Naive thymus-derived CD4-positive, alpha-beta T cell (primary cell): ENCODE results near the gene EPB41L4A. TPM values are rescaled to one million over a fixed set of nuclear protein-coding genes. Genes with fewer than 3 reads are reported as not detected.

Source experiments
- ATAC-seq: fragments of 150-1000 bp; cut with Tn5 transposase; 2 replicates; pipeline ENCODE4 v1.10.0; 2021; ENCODE audit warnings: mild to moderate bottlenecking, moderate library complexity
- CTCF ChIA-PET: fragments of 350-600 bp; sonication (Branson Sonifier 250); formaldehyde crosslinking; loops from one replicate; lab custom pipeline; 2021; ENCODE audit warnings: antibody characterized with exemption; lab: Charles Lee
- POLR2A ChIA-PET: fragments of 350-600 bp; sonication (Branson Sonifier 250); formaldehyde crosslinking; loops from one replicate; lab custom pipeline; 2021; ENCODE audit warnings: antibody characterized with exemption, inconsistent platforms; lab: Charles Lee
- DNase-seq, 9 donors: peaks; one replicate each; pipeline versions ENCODE4 v3.0.0 to v3.0.0-alpha.2; 2020 to 2022; ENCODE audit warnings: mixed read lengths in 1 of 9
- H3K27ac ChIP-seq: one replicate; pipeline ENCODE4 v1.7.0; 2013; ENCODE audit warnings: mild to moderate bottlenecking, low read depth, low read length, moderate library complexity
- H3K27me3 ChIP-seq, 2 donors: one replicate each; pipeline ENCODE4 v1.7.0; 2013; ENCODE audit warnings: low read length in 2 of 2, mild to moderate bottlenecking in 2 of 2, moderate library complexity in 2 of 2; ENCODE audit not compliant: control insufficient read depth in 2 of 2, insufficient read depth in 2 of 2
- H3K36me3 ChIP-seq, 3 experiments: 1 replicate in 2 of 3; 2 replicates in 1 of 3; pipeline ENCODE4 v1.7.0; 2013; ENCODE audit warnings: low read length in 3 of 3, mild to moderate bottlenecking in 3 of 3, moderate library complexity in 1 of 3; ENCODE audit not compliant: insufficient read depth in 3 of 3, control insufficient read depth in 2 of 3
- H3K4me1 ChIP-seq, 2 donors: one replicate each; pipeline ENCODE4 v1.7.0; 2013; ENCODE audit warnings: low read length in 2 of 2, mild to moderate bottlenecking in 2 of 2, moderate library complexity in 1 of 2; ENCODE audit not compliant: control insufficient read depth in 2 of 2, insufficient read depth in 2 of 2
- H3K4me3 ChIP-seq: 2 replicates; pipeline ENCODE4 v1.7.0; 2013; ENCODE audit warnings: mild to moderate bottlenecking, low read length
- H3K9me3 ChIP-seq, 3 experiments: 1 replicate in 2 of 3; 2 replicates in 1 of 3; pipeline ENCODE4 v1.7.0; 2013; ENCODE audit warnings: low read length in 3 of 3; ENCODE audit not compliant: control insufficient read depth in 2 of 3
- H3K27ac Mint-ChIP-seq, 9 donors: one replicate each; pipeline ENCODE4 v1.8.0; 2020 to 2022; ENCODE audit warnings: mixed read lengths in 9 of 9, mild to moderate bottlenecking in 8 of 9, moderate library complexity in 5 of 9, inconsistent platforms in 2 of 9
- H3K27me3 Mint-ChIP-seq, 5 donors: one replicate each; pipeline ENCODE4 v1.8.0; 2021 to 2022; ENCODE audit warnings: mixed read lengths in 5 of 5, mild to moderate bottlenecking in 1 of 5
- H3K36me3 Mint-ChIP-seq, 5 donors: one replicate each; pipeline ENCODE4 v1.8.0; 2020 to 2022; ENCODE audit warnings: mixed read lengths in 5 of 5, mild to moderate bottlenecking in 3 of 5, inconsistent platforms in 1 of 5
- H3K4me1 Mint-ChIP-seq, 7 donors: one replicate each; pipeline ENCODE4 v1.8.0; 2020 to 2022; ENCODE audit warnings: mixed read lengths in 7 of 7, mild to moderate bottlenecking in 3 of 7, inconsistent platforms in 1 of 7
- H3K4me3 Mint-ChIP-seq, 10 donors: one replicate each; pipeline ENCODE4 v1.8.0; 2020 to 2022; ENCODE audit warnings: mild to moderate bottlenecking in 10 of 10, mixed read lengths in 10 of 10, moderate library complexity in 6 of 10, inconsistent platforms in 2 of 10
- H3K9me3 Mint-ChIP-seq, 11 donors: one replicate each; pipeline ENCODE4 v1.8.0; 2020 to 2022; ENCODE audit warnings: mixed read lengths in 11 of 11, mild to moderate bottlenecking in 4 of 11, inconsistent platforms in 1 of 11, moderate library complexity in 1 of 11
- intact Hi-C, 2 donors: fragments of 100-400 bp; cut with micrococcal nuclease; formaldehyde crosslinking; loops; one replicate each; pipeline ENCODE4 v1.15.1; 2023
- polyA plus RNA-seq, 2 donors: library from polyadenylated mRNA; unstranded; fragments of 300-500 nt; fragmentation: Illumina TruSeq; gene quantifications; one replicate each; pipeline ENCODE4 v1.2.3, GENCODE V29; 2021
- total RNA-seq, 6 experiments: library from RNA in 5 of 6; stranded (reverse) in 5 of 6; gene quantifications; 1 replicate in 5 of 6; 2 replicates in 1 of 6; pipeline ENCODE4 v1.2.3 and lab custom pipeline; 2021 to 2026

Gene EPB41L4A
- total and polyA plus RNA-seq, 7 experiments from 2014 or later, result 0.17 to 1.7 (median 0.96) TPM; not detected in 1

- DNase-seq, result no peak
- H3K4me1 ChIP-seq, result no peaks in the 10 kb centered on the region
- no peaks in the 10 kb centered on the region for H3K36me3 Mint-ChIP-seq
- H3K4me3 ChIP-seq, result no peak overlapping the region
- peaks cover 17 to 24% (median 18%) of the 10 kb centered on the region in 5 donors for H3K27me3 Mint-ChIP-seq
- peaks cover 0 to 1% (median 0%) of the 10 kb centered on the region in 7 donors for H3K4me1 Mint-ChIP-seq
- H3K4me3 Mint-ChIP-seq, result no peak overlapping the region
- H3K27ac Mint-ChIP-seq, result no peak overlapping the region
- ChIA-PET POLR2A (no interaction called here), CTCF (no interaction called here)
- no peak for ATAC-seq
- intact Hi-C loops, result no loop called here
- no peaks in the 10 kb centered on the region for H3K36me3 ChIP-seq
- H3K9me3 ChIP-seq, result no peaks in the 10 kb centered on the region
- H3K9me3 Mint-ChIP-seq, result peaks cover 0 to 4% (median 0%) of the 10 kb centered on the region in 11 donors
- no peak overlapping the region for H3K27ac ChIP-seq
- H3K27me3 ChIP-seq, result no peaks in the 10 kb centered on the region
Measured at GRCh38 chr5:112127861-112128260, 291.2 kb downstream of the EPB41L4A start.

- H3K4me1 ChIP-seq, result no peaks in the 10 kb centered on the region
- Mint-ChIP-seq H3K27ac (no peak overlapping the region), H3K27me3 (peaks cover 17 to 29% (median 27%) of the 10 kb centered on the region in 5 donors), H3K4me1 (peaks cover 0 to 1% (median 0%) of the 10 kb centered on the region in 7 donors), H3K9me3 (no peaks in the 10 kb centered on the region), H3K4me3 (no peak overlapping the region), H3K36me3 (no peaks in the 10 kb centered on the region)
- H3K9me3 ChIP-seq, result no peaks in the 10 kb centered on the region
- H3K36me3 ChIP-seq, result no peaks in the 10 kb centered on the region
- intact Hi-C loops, result no loop called here
- no peak overlapping the region for H3K27ac ChIP-seq
- H3K4me3 ChIP-seq, result no peak overlapping the region
- CTCF ChIA-PET, result no interaction called here
- H3K27me3 ChIP-seq, result no peaks in the 10 kb centered on the region
- no peak for DNase-seq
- POLR2A ChIA-PET, result no interaction called here
- ATAC-seq, result no peak
Measured at GRCh38 chr5:112126982-112127381, 292.1 kb downstream of the EPB41L4A start.

GRCh38 chr5:112125903-112126302 lies 293.2 kb downstream of the EPB41L4A start:
- ChIA-PET CTCF (no interaction called here), POLR2A (no interaction called here)
- intact Hi-C loops, result no loop called here
- Histone ChIP-seq H3K4me3 (no peak overlapping the region), H3K27ac (no peak overlapping the region), H3K9me3 (no peaks in the 10 kb centered on the region), H3K36me3 (no peaks in the 10 kb centered on the region), H3K4me1 (no peaks in the 10 kb centered on the region), H3K27me3 (no peaks in the 10 kb centered on the region)
- H3K27ac Mint-ChIP-seq, result no peak overlapping the region
- no peak for DNase-seq
- H3K4me3 Mint-ChIP-seq, result no peak overlapping the region
- H3K9me3 Mint-ChIP-seq, result peaks cover 0 to 8% (median 5%) of the 10 kb centered on the region in 11 donors
- no peaks in the 10 kb centered on the region for H3K36me3 Mint-ChIP-seq
- H3K4me1 Mint-ChIP-seq, result peaks cover 0 to 1% (median 0%) of the 10 kb centered on the region in 7 donors
- H3K27me3 Mint-ChIP-seq, result peaks cover 17 to 36% (median 30%) of the 10 kb centered on the region in 5 donors
- ATAC-seq, result no peak

GRCh38 chr5:112124788-112125187 lies 294.3 kb downstream of the EPB41L4A start:
- Histone ChIP-seq H3K9me3 (no peaks in the 10 kb centered on the region), H3K27me3 (no peaks in the 10 kb centered on the region), H3K36me3 (no peaks in the 10 kb centered on the region), H3K4me3 (no peak overlapping the region), H3K27ac (no peak overlapping the region), H3K4me1 (no peaks in the 10 kb centered on the region)
- ChIA-PET CTCF (no interaction called here), POLR2A (no interaction called here)
- intact Hi-C loops, result no loop called here
- Mint-ChIP-seq H3K4me1 (peaks cover 0 to 1% (median 0%) of the 10 kb centered on the region in 7 donors), H3K27me3 (peaks cover 17 to 36% (median 33%) of the 10 kb centered on the region in 5 donors), H3K4me3 (no peak overlapping the region), H3K27ac (no peak overlapping the region), H3K36me3 (no peaks in the 10 kb centered on the region), H3K9me3 (peaks cover 0 to 10% (median 7%) of the 10 kb centered on the region in 11 donors)
- DNase-seq, result no peak
- no peak for ATAC-seq

- no peak overlapping the region for H3K4me3 Mint-ChIP-seq
- no peak for ATAC-seq
- no peak for DNase-seq
- H3K27ac Mint-ChIP-seq, result no peak overlapping the region
- H3K4me3 ChIP-seq, result no peak overlapping the region
- ChIA-PET POLR2A (no interaction called here), CTCF (no interaction called here)
- H3K36me3 ChIP-seq, result no peaks in the 10 kb centered on the region
- no peak overlapping the region for H3K27ac ChIP-seq
- intact Hi-C loops, result no loop called here
- H3K36me3 Mint-ChIP-seq, result no peaks in the 10 kb centered on the region
- H3K9me3 ChIP-seq, result no peaks in the 10 kb centered on the region
- peaks cover 0 to 10% (median 7%) of the 10 kb centered on the region in 11 donors for H3K9me3 Mint-ChIP-seq
- peaks cover 0 to 1% (median 0%) of the 10 kb centered on the region in 7 donors for H3K4me1 Mint-ChIP-seq
- no peaks in the 10 kb centered on the region for H3K4me1 ChIP-seq
- peaks cover 20 to 44% (median 36%) of the 10 kb centered on the region in 5 donors for H3K27me3 Mint-ChIP-seq
- no peaks in the 10 kb centered on the region for H3K27me3 ChIP-seq
Measured at GRCh38 chr5:112123086-112123485, 296.0 kb downstream of the EPB41L4A start.

GRCh38 chr5:112122353-112122752 lies 296.7 kb downstream of the EPB41L4A start:
- Histone ChIP-seq H3K4me3 (no peak overlapping the region), H3K36me3 (no peaks in the 10 kb centered on the region), H3K4me1 (no peaks in the 10 kb centered on the region), H3K27ac (no peak overlapping the region), H3K9me3 (no peaks in the 10 kb centered on the region), H3K27me3 (no peaks in the 10 kb centered on the region)
- H3K36me3 Mint-ChIP-seq, result no peaks in the 10 kb centered on the region
- DNase-seq (no peak), ATAC-seq (no peak)
- ChIA-PET POLR2A (no interaction called here), CTCF (no interaction called here)
- peaks cover 22 to 44% (median 36%) of the 10 kb centered on the region in 5 donors for H3K27me3 Mint-ChIP-seq
- no peak overlapping the region for H3K27ac Mint-ChIP-seq
- peaks cover 0 to 1% (median 0%) of the 10 kb centered on the region in 7 donors for H3K4me1 Mint-ChIP-seq
- H3K9me3 Mint-ChIP-seq, result peaks cover 0 to 10% (median 7%) of the 10 kb centered on the region in 11 donors
- intact Hi-C loops, result no loop called here
- H3K4me3 Mint-ChIP-seq, result no peak overlapping the region

GRCh38 chr5:112121258-112121657 lies 297.8 kb downstream of the EPB41L4A start:
- ChIA-PET CTCF (no interaction called here), POLR2A (no interaction called here)
- H3K27ac ChIP-seq, result no peak overlapping the region
- H3K36me3 Mint-ChIP-seq, result no peaks in the 10 kb centered on the region
- intact Hi-C loops, result no loop called here
- H3K27me3 Mint-ChIP-seq, result peaks cover 20 to 44% (median 36%) of the 10 kb centered on the region in 5 donors
- DNase-seq (no peak), ATAC-seq (no peak)
- no peak overlapping the region for H3K4me3 Mint-ChIP-seq
- peaks cover 0 to 1% (median 0%) of the 10 kb centered on the region in 7 donors for H3K4me1 Mint-ChIP-seq
- H3K9me3 ChIP-seq, result no peaks in the 10 kb centered on the region
- no peak overlapping the region for H3K4me3 ChIP-seq
- H3K36me3 ChIP-seq, result no peaks in the 10 kb centered on the region
- H3K4me1 ChIP-seq, result no peaks in the 10 kb centered on the region
- peaks cover 0 to 10% (median 7%) of the 10 kb centered on the region in 11 donors for H3K9me3 Mint-ChIP-seq
- H3K27me3 ChIP-seq, result no peaks in the 10 kb centered on the region
- H3K27ac Mint-ChIP-seq, result no peak overlapping the region
